Activated CD8-positive, alpha-beta T cell treated with anti-CD3 and anti-CD28 coated beads, Interleukin-2, amount 10 ng/mL, durations not matched to agents 7 days and 5 days (primary cell): Measurements from ENCODE around the gene ACSBG1. TPM values are rescaled to one million over a fixed set of nuclear protein-coding genes. Genes with fewer than 3 reads are reported as not detected.
A peak's percentile ranks its signal among the peaks of the same experiment; 100 is the strongest.

Experiments
- ATAC-seq: fragments of 150-1000 bp; cut with Tn5 transposase; one replicate; pipeline ENCODE4 v1.10.0; 2021; ENCODE audit warnings: moderate library complexity
- CTCF ChIA-PET: fragments of 350-600 bp; sonication (Branson Sonifier 250); formaldehyde crosslinking; loops from one replicate; lab custom pipeline; 2021; ENCODE audit warnings: antibody characterized with exemption; lab: Charles Lee
- POLR2A ChIA-PET: fragments of 350-600 bp; sonication (Branson Sonifier 250); formaldehyde crosslinking; loops from one replicate; lab custom pipeline; 2021; ENCODE audit warnings: antibody characterized with exemption; lab: Charles Lee
- DNase-seq: peaks from one replicate; pipeline ENCODE4 v3.0.0-alpha.2; 2020
- H3K27ac Mint-ChIP-seq: one replicate; pipeline ENCODE4 v1.8.0; 2021; ENCODE audit warnings: mild to moderate bottlenecking, mixed read lengths
- H3K27me3 Mint-ChIP-seq: one replicate; pipeline ENCODE4 v1.8.0; 2021; ENCODE audit warnings: low read depth, mixed read lengths
- H3K36me3 Mint-ChIP-seq: one replicate; pipeline ENCODE4 v1.8.0; 2021; ENCODE audit warnings: low read depth, mixed read lengths
- H3K4me1 Mint-ChIP-seq: one replicate; pipeline ENCODE4 v1.8.0; 2021; ENCODE audit warnings: low read depth, mixed read lengths
- H3K4me3 Mint-ChIP-seq: one replicate; pipeline ENCODE4 v1.8.0; 2021; ENCODE audit warnings: mild to moderate bottlenecking, mixed read lengths
- H3K9me3 Mint-ChIP-seq: one replicate; pipeline ENCODE4 v1.8.0; 2022; ENCODE audit warnings: mixed read lengths; ENCODE audit not compliant: insufficient read depth
- total RNA-seq, 2 experiments: library from RNA; stranded (reverse); gene quantifications; one replicate each; pipeline ENCODE4 v1.2.3, GENCODE V29; 2021

The ACSBG1 gene
- total RNA-seq, 2 experiments from 2014 or later, result 0.66 to 0.81 TPM

DNA sequence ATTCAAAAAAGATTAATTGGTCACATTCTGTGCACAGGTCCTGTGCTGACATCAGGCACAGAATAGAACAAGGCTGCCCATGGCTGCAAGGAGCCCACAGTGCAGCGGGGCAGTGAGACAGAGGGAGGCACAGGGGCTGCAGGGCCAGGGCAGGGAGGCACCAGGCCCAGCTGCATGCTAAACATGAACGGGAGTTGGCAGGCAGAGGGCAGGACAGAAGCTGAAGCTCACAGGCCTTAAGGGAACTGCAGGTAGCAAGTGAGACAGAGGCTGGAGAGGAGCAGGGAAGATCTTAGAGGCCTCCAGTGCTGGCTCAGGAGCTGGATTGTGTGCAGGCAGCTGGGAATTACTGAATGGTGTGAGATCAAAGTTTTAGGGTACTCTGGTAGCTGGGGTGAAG, 59.0 kb downstream of the ACSBG1 start:
- ChIA-PET CTCF (interaction anchor here (1.3 to 4.5 kb wide), 4 partner anchors 9 to 37 kb away, joined by 4 to 29 read pairs (median 10); no protein-coding TSS in a partner anchor), POLR2A (no interaction called here)
- peaks cover 39% of the 10 kb centered on the region for H3K4me1 Mint-ChIP-seq
- peaks cover 32% of the 10 kb centered on the region for H3K36me3 Mint-ChIP-seq
- DNase-seq (no peak), ATAC-seq (no peak)
- H3K9me3 Mint-ChIP-seq, result no peaks in the 10 kb centered on the region
- H3K4me3 Mint-ChIP-seq, result no peak overlapping the region
- no peak overlapping the region for H3K27ac Mint-ChIP-seq
- H3K27me3 Mint-ChIP-seq, result peaks cover 3% of the 10 kb centered on the region

DNA sequence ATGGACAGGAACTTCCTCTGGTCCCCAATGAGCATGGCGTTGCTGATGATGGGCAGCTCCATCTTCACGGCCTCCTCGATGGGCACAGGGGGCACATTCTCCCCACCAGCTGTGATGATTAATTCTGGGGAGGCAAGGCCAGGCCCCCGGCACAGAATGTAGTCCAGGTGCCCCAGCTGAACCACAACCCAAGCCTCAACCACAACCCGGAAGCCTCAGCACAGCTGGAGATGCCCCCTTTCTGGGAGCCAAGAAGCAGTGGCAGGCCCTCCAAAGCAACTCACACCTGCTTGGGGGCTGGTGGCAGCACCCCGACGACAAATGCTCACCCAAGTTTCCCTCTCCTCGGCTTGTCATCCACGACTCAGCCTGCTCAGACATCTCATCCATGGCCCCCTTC, 60.0 kb downstream of the ACSBG1 start:
- POLR2A ChIA-PET, result interaction anchor here (0.9 to 1.5 kb wide), 2 partner anchors 26 to 91 kb away, joined by 3 to 4 read pairs; no protein-coding TSS in a partner anchor
- peak overlapping the region; percentile 45 for H3K27ac Mint-ChIP-seq

DNA sequence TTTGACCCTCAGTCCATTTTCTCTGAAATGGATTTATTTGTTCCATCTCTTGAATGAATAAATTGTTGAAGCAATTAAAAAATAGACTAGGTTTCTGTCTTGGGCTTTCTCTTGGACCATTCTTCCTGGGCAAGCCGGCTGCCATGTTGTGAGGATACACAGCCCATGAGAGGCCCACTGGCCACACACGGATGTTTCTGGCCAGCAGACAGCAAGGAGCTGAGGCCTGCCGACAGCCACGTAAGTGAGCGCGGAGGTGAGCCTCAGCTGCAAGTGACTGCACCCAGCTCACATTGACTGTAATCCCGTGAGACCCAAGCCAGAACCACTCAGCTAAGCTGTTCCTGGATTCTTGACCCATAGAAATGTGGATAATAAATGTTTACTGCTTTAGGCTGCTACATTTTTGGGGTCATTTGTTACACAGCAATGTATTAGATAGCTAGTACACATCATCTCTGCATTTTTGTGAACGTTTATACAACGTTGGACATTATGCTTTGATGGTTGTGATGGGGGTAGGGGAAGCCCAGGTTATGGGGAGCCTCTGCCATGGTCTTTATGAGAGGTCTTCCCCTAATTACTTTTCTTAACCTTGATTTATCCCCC, 62.4 kb downstream of the ACSBG1 start:
- Mint-ChIP-seq H3K27ac (no peak overlapping the region), H3K27me3 (peaks cover 3% of the 10 kb centered on the region), H3K9me3 (no peaks in the 10 kb centered on the region), H3K4me3 (no peak overlapping the region), H3K36me3 (peaks cover 56% of the 10 kb centered on the region), H3K4me1 (peaks cover 66% of the 10 kb centered on the region)
- CTCF ChIA-PET, result interaction anchor here (0.6 to 3.9 kb wide), 7 partner anchors 13 to 213 kb away, joined by 3 to 29 read pairs (median 3); no protein-coding TSS in a partner anchor
- ATAC-seq (no peak), DNase-seq (no peak)
- POLR2A ChIA-PET, result interaction anchor here (1.5 kb wide), 1 partner anchor 24 kb away, joined by 7 read pairs; no protein-coding TSS in a partner anchor

More for the DNA sequence above, 60.0 kb downstream of the ACSBG1 start:
- Mint-ChIP-seq H3K4me1 (peaks cover 47% of the 10 kb centered on the region), H3K4me3 (peak overlapping the region; percentile 0), H3K36me3 (peaks cover 37% of the 10 kb centered on the region), H3K9me3 (no peaks in the 10 kb centered on the region), H3K27me3 (peaks cover 3% of the 10 kb centered on the region)
- CTCF ChIA-PET, result interaction anchor here (0.7 to 4.5 kb wide), 9 partner anchors 8 to 215 kb away, joined by 3 to 29 read pairs (median 4); partner anchors contain the start of gene IDH3A
- DNase-seq (peak; percentile 62), ATAC-seq (peak; percentile 48)

DNA sequence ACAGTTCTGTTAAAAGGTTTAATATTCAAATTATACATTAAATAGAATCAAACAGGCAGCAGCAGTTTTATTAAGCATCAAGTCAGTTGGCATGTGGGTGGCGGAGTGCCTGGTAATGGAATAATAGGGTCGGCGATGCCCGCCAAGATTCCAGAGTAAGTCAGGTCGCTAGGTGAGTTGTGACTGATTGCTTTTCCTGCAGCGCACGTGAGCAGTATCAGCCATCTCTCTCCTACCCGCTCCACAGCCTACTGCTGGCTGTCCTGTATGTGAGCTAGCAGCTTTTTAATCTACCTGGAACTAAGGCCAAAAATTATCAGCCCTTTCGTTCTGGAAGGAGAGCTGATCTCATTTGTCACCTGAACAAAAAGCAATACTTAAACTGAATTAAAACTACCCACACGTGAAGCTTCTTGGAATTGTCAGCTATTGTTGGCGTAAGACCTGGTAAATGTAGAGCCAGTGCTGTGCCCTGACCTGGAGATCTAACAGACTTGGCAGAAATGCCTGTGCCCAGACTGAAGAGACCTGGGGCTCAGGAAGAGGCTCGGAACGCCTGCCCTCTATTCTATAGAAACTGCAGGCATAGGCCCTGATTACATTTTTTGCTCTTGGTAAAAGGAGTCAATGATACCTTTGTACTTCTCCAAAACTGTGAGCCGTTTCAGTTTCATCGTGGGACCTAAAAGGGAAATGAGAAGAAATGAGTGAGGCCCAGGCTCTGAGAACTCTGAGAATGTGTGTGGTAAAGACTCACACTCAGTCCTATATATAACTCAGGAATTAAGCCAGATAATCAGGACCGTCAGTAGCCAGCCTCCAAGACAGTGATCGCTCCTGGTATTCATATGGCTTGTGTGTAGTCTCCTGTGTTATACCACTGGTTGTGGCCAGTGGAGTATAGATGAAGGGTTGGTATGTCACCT, 63.3 kb downstream of the ACSBG1 start:
- POLR2A ChIA-PET, result interaction anchor here (1.5 kb wide), 1 partner anchor 23 kb away, joined by 7 read pairs; no protein-coding TSS in a partner anchor
- CTCF ChIA-PET, result interaction anchor here (1.1 to 3.9 kb wide), 7 partner anchors 14 to 63 kb away, joined by 3 to 29 read pairs (median 4); no protein-coding TSS in a partner anchor
- DNase-seq (no peak), ATAC-seq (no peak)
- peaks cover 2% of the 10 kb centered on the region for H3K27me3 Mint-ChIP-seq
- H3K9me3 Mint-ChIP-seq, result no peaks in the 10 kb centered on the region
- H3K36me3 Mint-ChIP-seq, result peaks cover 64% of the 10 kb centered on the region
- peak overlapping the region; percentile 8 for H3K27ac Mint-ChIP-seq
- H3K4me1 Mint-ChIP-seq, result peaks cover 68% of the 10 kb centered on the region
- no peak overlapping the region for H3K4me3 Mint-ChIP-seq

DNA sequence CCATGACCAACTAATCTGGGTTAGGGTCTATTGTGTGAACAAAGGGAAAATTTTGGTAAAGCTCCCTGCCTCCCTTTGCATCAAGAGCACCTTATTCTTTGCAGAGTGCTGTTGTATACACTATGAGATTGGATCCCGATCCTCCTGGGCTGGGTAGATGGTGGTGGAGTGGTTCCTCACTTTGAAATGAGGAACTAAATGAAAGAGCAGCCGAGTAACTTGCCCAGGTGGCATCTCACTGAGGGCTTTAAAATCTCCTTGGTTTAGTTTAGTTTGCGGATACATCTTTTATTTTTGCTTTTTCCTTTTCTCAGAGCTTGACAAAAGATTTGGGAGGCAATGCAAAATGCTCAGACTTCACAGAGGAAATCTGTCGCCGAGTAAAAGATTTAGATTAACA, 65.8 kb downstream of the ACSBG1 start:
- peaks cover 54% of the 10 kb centered on the region for H3K4me1 Mint-ChIP-seq
- H3K9me3 Mint-ChIP-seq, result no peaks in the 10 kb centered on the region
- CTCF ChIA-PET, result interaction anchor here (0.7 to 3.6 kb wide), 6 partner anchors 9 to 73 kb away, joined by 3 to 19 read pairs (median 4); partner anchors contain the start of gene CIB2
- POLR2A ChIA-PET, result no interaction called here
- peak overlapping the region; percentile 13 for H3K27ac Mint-ChIP-seq
- no peaks in the 10 kb centered on the region for H3K27me3 Mint-ChIP-seq
- H3K4me3 Mint-ChIP-seq, result no peak overlapping the region
- H3K36me3 Mint-ChIP-seq, result peaks cover 79% of the 10 kb centered on the region
- no peak for DNase-seq
- no peak for ATAC-seq

DNA sequence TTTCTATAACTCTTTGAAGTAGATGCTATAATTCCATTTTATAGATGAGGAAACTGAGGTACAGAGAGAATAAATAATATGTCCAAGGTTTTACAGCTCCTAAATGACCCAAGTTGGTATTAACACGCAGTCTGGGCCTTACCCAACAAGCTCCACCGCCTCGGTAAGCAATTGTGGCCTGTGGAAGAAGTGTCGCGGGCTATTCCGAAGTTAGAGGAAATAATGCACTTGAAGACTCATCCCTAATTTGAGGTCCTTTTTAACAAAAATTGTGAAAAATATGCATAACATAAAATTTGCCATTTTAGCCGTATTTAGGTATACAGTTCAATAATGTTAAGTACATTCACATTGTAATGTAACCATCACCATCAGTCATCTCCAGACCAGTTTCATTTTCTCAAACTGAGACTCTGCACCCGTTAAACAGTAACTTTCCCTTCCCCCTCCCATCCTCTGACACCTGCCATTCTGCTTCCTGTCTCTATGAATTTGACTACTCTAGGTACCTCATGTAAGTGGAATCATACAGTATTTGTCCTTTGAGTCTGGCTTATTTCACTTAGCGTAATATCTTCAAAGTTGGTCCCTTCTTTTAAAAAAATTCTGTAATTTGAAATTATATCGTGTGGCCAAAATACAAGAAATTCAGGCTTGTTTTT, 67.0 kb downstream of the ACSBG1 start:
- ChIA-PET CTCF (interaction anchor here (0.5 to 3.6 kb wide), 8 partner anchors 9 to 135 kb away, joined by 3 to 19 read pairs (median 5); partner anchors contain the start of gene CIB2), POLR2A (interaction anchor here (0.9 kb wide), 1 partner anchor 132 kb away, joined by 4 read pairs; the partner anchor contains the start of gene SKIC8)
- peak; percentile 96 for ATAC-seq
- peak; percentile 68 for DNase-seq
- H3K9me3 Mint-ChIP-seq, result no peaks in the 10 kb centered on the region
- H3K4me1 Mint-ChIP-seq, result peaks cover 41% of the 10 kb centered on the region
- peak overlapping the region; percentile 47 for H3K4me3 Mint-ChIP-seq
- H3K27me3 Mint-ChIP-seq, result no peaks in the 10 kb centered on the region
- H3K27ac Mint-ChIP-seq, result peak overlapping the region; percentile 90
- H3K36me3 Mint-ChIP-seq, result peaks cover 77% of the 10 kb centered on the region

DNA sequence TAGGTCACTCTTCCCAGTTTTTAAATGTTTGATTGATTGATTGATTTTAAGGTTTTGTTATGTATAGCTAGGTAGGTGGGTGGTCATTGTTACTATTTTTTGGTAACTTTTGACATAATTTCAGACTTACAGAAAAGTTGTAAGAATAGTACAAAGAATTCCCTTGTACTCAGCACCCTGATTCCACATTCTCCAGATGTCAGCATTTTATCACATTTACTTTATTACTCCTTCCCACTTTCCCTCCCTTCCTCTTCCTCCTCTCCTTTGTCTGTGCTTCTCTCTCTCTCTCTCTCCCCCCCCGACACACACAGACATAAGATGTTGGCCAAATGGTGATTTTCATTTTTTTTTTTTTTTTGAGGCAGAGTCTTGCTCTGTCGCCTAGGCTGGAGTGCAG, 70.4 kb downstream of the ACSBG1 start:
- no peaks in the 10 kb centered on the region for H3K9me3 Mint-ChIP-seq
- H3K4me3 Mint-ChIP-seq, result no peak overlapping the region
- no peak for ATAC-seq
- no peaks in the 10 kb centered on the region for H3K27me3 Mint-ChIP-seq
- peaks cover 24% of the 10 kb centered on the region for H3K4me1 Mint-ChIP-seq
- DNase-seq, result no peak
- CTCF ChIA-PET, result no interaction called here
- POLR2A ChIA-PET, result no interaction called here
- H3K27ac Mint-ChIP-seq, result no peak overlapping the region
- H3K36me3 Mint-ChIP-seq, result peaks cover 69% of the 10 kb centered on the region

DNA sequence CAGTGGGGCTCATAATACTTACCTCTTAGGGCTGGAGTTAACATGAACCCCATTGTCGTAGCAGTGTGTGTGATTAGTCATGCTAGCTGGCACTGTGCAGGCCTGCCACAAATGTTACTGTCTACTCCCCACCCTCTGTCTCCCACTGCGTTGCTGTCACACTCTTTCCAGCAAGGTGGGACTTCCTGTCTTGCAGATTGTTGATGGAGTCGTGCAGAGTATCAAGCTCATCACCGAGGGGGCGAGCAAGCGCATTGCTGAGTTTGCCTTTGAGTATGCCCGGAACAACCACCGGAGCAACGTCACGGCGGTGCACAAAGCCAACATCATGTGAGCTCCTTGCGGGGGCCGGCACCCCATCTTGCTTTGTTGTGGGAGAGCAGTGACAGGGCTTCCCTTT, 72.3 kb downstream of the ACSBG1 start:
- no peaks in the 10 kb centered on the region for H3K27me3 Mint-ChIP-seq
- no peaks in the 10 kb centered on the region for H3K9me3 Mint-ChIP-seq
- H3K27ac Mint-ChIP-seq, result peak overlapping the region; percentile 83
- POLR2A ChIA-PET, result interaction anchor here (0.7 to 1.7 kb wide), 4 partner anchors 10 to 1575 kb away, joined by 3 to 7 read pairs (median 4); partner anchors contain the start of gene IDH3A
- H3K4me3 Mint-ChIP-seq, result no peak overlapping the region
- peaks cover 9% of the 10 kb centered on the region for H3K4me1 Mint-ChIP-seq
- peak; percentile 61 for DNase-seq
- peak; percentile 79 for ATAC-seq
- H3K36me3 Mint-ChIP-seq, result peaks cover 57% of the 10 kb centered on the region
- CTCF ChIA-PET, result interaction anchor here (0.8 to 0.9 kb wide), 2 partner anchors 16 to 33 kb away, joined by 3 to 4 read pairs; no protein-coding TSS in a partner anchor

DNA sequence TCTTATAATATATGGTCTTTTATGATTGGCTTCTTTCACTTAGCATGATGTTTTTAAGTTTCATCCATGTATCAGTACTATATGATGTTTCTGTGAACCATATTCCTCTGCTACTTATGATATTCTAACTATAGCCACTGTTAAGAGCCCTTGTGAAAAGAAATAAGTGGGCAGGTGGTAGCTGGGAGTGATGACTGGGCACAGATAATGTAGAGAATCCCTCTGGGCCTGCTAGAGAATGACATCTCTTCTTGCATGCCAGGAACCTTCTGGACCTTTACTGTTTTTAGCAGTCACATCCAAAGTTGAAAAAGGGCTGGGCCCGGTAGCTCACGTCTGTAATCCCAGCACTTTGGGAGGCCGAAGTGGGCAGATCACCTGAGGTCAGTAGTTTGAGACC, 75.0 kb downstream of the ACSBG1 start:
- CTCF ChIA-PET, result interaction anchor here (0.5 kb wide), 1 partner anchor 10 kb away, joined by 4 read pairs; the partner anchor contains the start of gene IDH3A
- H3K4me3 Mint-ChIP-seq, result no peak overlapping the region
- H3K9me3 Mint-ChIP-seq, result no peaks in the 10 kb centered on the region
- no peak for ATAC-seq
- POLR2A ChIA-PET, result interaction anchor here (2.3 kb wide), 1 partner anchor 10 kb away, joined by 7 read pairs; the partner anchor contains the start of gene IDH3A
- peaks cover 43% of the 10 kb centered on the region for H3K36me3 Mint-ChIP-seq
- H3K4me1 Mint-ChIP-seq, result peaks cover 9% of the 10 kb centered on the region
- no peak for DNase-seq
- no peaks in the 10 kb centered on the region for H3K27me3 Mint-ChIP-seq
- H3K27ac Mint-ChIP-seq, result no peak overlapping the region

DNA sequence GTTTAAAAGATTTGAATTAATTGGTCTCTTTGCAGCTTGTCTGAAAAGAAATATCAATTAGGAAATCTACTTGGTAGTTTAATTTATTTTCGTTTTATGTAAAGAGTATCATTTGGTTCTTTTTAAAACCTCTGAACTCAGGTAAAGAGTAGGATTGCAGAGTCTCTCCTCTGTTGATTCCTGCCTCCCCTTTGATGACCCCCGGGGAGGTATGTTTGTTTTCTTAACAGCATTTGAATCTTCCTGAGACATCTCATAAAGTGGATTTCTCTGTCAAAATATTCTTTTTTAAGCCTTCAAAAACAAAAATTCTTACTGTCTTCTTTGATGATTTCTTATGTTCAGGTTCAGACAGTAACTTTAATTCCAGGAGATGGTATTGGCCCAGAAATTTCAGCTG, 77.2 kb downstream of the ACSBG1 start:
- Mint-ChIP-seq H3K36me3 (peaks cover 37% of the 10 kb centered on the region), H3K27ac (no peak overlapping the region), H3K4me1 (peaks cover 18% of the 10 kb centered on the region), H3K4me3 (no peak overlapping the region), H3K27me3 (no peaks in the 10 kb centered on the region), H3K9me3 (no peaks in the 10 kb centered on the region)
- ChIA-PET CTCF (interaction anchor here (1.1 to 1.7 kb wide), 4 partner anchors 14 to 38 kb away, joined by 3 to 6 read pairs (median 4); no protein-coding TSS in a partner anchor), POLR2A (no interaction called here)
- no peak for ATAC-seq
- no peak for DNase-seq
